WTC11 (cell line): ENCODE data around the gene DYSF. TPM values are rescaled to one million over a fixed set of nuclear protein-coding genes. Genes with fewer than 3 reads are reported as not detected.

Source experiments
- ATAC-seq: fragments of 200-7000 bp; cut with Tn5 transposase; 2 replicates; pipeline ENCODE4 v1.10.0; 2021; ENCODE audit warnings: mild to moderate bottlenecking, moderate library complexity
- CTCF ChIA-PET: fragments of 300-600 bp; sonication (Branson Sonifier 250); formaldehyde crosslinking; loops from one replicate; lab custom pipeline; 2021; ENCODE audit warnings: antibody characterized with exemption; lab: Charles Lee
- POLR2A ChIA-PET: fragments of 350-600 bp; sonication (Branson Sonifier 250); formaldehyde crosslinking; loops from one replicate; lab custom pipeline; 2021; ENCODE audit warnings: antibody characterized with exemption; lab: Charles Lee
- DNase-seq: peaks from one replicate; pipeline ENCODE4 v3.0.0; 2021; ENCODE audit warnings: low spot score
- H3K27ac Mint-ChIP-seq: 2 replicates; pipeline ENCODE4 v1.8.0; 2021; ENCODE audit warnings: mixed read lengths
- H3K27me3 Mint-ChIP-seq: 2 replicates; pipeline ENCODE4 v1.8.0; 2021; ENCODE audit warnings: low read depth, mild to moderate bottlenecking, moderate library complexity, mixed read lengths
- H3K36me3 Mint-ChIP-seq: 2 replicates; pipeline ENCODE4 v1.8.0; 2021; ENCODE audit warnings: mixed read lengths
- H3K4me1 Mint-ChIP-seq: 2 replicates; pipeline ENCODE4 v1.8.0; 2022; ENCODE audit warnings: mixed read lengths
- H3K4me3 Mint-ChIP-seq: 2 replicates; pipeline ENCODE4 v1.8.0; 2021; ENCODE audit warnings: mild to moderate bottlenecking, moderate library complexity, mixed read lengths
- H3K9me3 Mint-ChIP-seq: 2 replicates; pipeline ENCODE4 v1.8.0; 2021; ENCODE audit warnings: mixed read lengths
- AFF4 ChIP-seq: sonication (generic); formaldehyde crosslinking; IDR thresholded peaks from 2 replicates; pipeline ENCODE4 v1.8.1; 2023; ENCODE audit warnings: mild to moderate bottlenecking, missing genetic modification reagents, borderline replicate concordance
- MXD4 ChIP-seq: fragments of 250-450 bp; sonication (Bioruptor Pico); IDR thresholded peaks from 2 replicates; pipeline ENCODE4 v1.8.0; 2021; ENCODE audit warnings: mild to moderate bottlenecking, moderate library complexity, borderline replicate concordance
- PRRX2 ChIP-seq: fragments of 250-450 bp; sonication (Bioruptor Pico); IDR thresholded peaks from 2 replicates; pipeline ENCODE4 v1.8.0; 2021; ENCODE audit warnings: mild to moderate bottlenecking
- RORB ChIP-seq: fragments of 250-450 bp; sonication (Bioruptor Pico); IDR thresholded peaks from 2 replicates; pipeline ENCODE4 v1.9.0; 2021; ENCODE audit warnings: mild to moderate bottlenecking
- USF2 ChIP-seq: sonication (generic); formaldehyde crosslinking; IDR thresholded peaks from 2 replicates; pipeline ENCODE4 v1.8.1; 2023; ENCODE audit warnings: mild to moderate bottlenecking, missing genetic modification reagents, moderate library complexity
- ZNF121 ChIP-seq: sonication (generic); formaldehyde crosslinking; IDR thresholded peaks from 2 replicates; pipeline ENCODE4 v1.8.0; 2023; ENCODE audit warnings: missing genetic modification reagents
- total RNA-seq: library from RNA; stranded (reverse); gene quantifications from 3 replicates; pipeline ENCODE4 v1.2.3, GENCODE V29; 2021
- TF ChIP-seq, protein P1 (sequence below): sonication (generic); formaldehyde crosslinking; IDR thresholded peaks from 2 replicates; pipeline ENCODE4 v1.8.0; 2022; ENCODE audit warnings: mild to moderate bottlenecking, missing genetic modification reagents
- TF ChIP-seq, protein P2 (sequence below): sonication (generic); formaldehyde crosslinking; IDR thresholded peaks from 2 replicates; pipeline ENCODE4 v1.8.0; 2023; ENCODE audit warnings: missing genetic modification reagents
- TF ChIP-seq, protein P3 (sequence below): sonication (generic); formaldehyde crosslinking; IDR thresholded peaks from 2 replicates; pipeline ENCODE4 v1.8.0; 2023; ENCODE audit warnings: missing genetic modification reagents, mild to moderate bottlenecking, borderline replicate concordance
- TF ChIP-seq, protein P4 (sequence below): sonication (generic); formaldehyde crosslinking; IDR thresholded peaks from 2 replicates; pipeline ENCODE4 v1.8.1; 2022; ENCODE audit warnings: low read depth, mild to moderate bottlenecking, moderate library complexity, missing genetic modification reagents, borderline replicate concordance

Gene DYSF
- total RNA-seq, 1 experiment from 2014 or later, result 14.8 TPM

DNA sequence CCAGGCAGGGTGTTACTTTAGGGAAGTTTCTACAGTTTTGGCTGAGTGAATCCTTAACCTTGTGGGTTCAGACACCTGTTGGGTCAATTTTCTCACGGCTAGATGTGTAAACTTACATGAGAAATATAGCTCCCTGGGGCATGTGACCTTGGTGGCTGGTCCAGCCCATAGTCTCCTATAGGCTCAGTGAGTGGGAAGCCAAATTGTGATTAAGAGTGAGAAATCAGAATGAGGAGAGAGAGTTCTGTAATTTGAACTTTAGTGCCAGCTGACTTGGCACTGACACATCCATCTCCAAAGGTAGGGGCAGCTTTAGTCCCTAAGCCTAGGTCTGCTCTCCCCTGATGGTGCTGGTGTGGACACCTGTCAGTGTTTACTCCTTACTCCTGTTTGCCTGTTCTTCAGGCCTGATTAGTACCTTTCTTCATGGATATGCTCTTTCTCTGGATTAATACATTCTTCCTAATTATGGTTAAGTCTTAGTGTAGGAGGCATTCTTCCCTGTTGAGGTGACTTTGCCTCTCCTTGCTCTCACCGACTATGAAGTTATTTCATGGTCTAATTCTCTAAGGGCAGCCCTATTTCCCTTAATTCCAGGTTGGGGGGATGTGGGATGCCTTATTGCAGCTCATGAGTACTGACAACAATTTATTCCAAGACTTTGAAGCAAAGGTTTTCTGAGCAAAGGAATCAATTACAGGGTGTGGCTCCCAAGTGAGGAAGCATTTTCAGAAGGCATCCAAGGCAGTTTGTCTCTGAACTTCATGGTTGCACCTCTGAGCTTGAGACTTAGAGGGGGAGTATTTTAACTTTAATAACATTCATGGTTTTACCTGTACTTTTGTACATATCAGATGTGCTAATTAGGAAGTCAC is 177.3 kb downstream of the DYSF start:
- POLR2A ChIA-PET, result no interaction called here
- Mint-ChIP-seq H3K36me3 (no peaks in the 10 kb centered on the region), H3K27ac (no peak overlapping the region), H3K27me3 (no peaks in the 10 kb centered on the region), H3K9me3 (0 out of 2 replicates have a peak, but pooled peaks cover 5% of the 10 kb centered on the region), H3K4me3 (no peak overlapping the region), H3K4me1 (peaks cover 6% of the 10 kb centered on the region)
- ATAC-seq (no peak), DNase-seq (no peak)
- CTCF ChIA-PET, result interaction anchor here (0.6 kb wide), 1 partner anchor 507 kb away, joined by 3 read pairs; no protein-coding TSS in a partner anchor
- TF ChIP-seq MXD4 (CRISPR knock-in tag) (no peak), USF2 (CRISPR knock-in tag) (no peak)
- TF ChIP-seq, protein P1, sequence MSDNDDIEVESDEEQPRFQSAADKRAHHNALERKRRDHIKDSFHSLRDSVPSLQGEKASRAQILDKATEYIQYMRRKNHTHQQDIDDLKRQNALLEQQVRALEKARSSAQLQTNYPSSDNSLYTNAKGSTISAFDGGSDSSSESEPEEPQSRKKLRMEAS (CRISPR knock-in tag), result no peak
- TF ChIP-seq, protein P2, sequence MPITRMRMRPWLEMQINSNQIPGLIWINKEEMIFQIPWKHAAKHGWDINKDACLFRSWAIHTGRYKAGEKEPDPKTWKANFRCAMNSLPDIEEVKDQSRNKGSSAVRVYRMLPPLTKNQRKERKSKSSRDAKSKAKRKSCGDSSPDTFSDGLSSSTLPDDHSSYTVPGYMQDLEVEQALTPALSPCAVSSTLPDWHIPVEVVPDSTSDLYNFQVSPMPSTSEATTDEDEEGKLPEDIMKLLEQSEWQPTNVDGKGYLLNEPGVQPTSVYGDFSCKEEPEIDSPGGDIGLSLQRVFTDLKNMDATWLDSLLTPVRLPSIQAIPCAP, result no peak

- Mint-ChIP-seq H3K4me1 (peaks cover 6% of the 10 kb centered on the region), H3K9me3 (0 out of 2 replicates have a peak, but pooled peaks cover 5% of the 10 kb centered on the region), H3K36me3 (no peaks in the 10 kb centered on the region), H3K27ac (no peak overlapping the region), H3K27me3 (no peaks in the 10 kb centered on the region), H3K4me3 (no peak overlapping the region)
- DNase-seq, result no peak
- CTCF ChIA-PET, result no interaction called here
- POLR2A ChIA-PET, result no interaction called here
- peak; percentile 41 for ATAC-seq
- TF ChIP-seq RORB (CRISPR knock-in tag), result no peak
- TF ChIP-seq, protein P3, sequence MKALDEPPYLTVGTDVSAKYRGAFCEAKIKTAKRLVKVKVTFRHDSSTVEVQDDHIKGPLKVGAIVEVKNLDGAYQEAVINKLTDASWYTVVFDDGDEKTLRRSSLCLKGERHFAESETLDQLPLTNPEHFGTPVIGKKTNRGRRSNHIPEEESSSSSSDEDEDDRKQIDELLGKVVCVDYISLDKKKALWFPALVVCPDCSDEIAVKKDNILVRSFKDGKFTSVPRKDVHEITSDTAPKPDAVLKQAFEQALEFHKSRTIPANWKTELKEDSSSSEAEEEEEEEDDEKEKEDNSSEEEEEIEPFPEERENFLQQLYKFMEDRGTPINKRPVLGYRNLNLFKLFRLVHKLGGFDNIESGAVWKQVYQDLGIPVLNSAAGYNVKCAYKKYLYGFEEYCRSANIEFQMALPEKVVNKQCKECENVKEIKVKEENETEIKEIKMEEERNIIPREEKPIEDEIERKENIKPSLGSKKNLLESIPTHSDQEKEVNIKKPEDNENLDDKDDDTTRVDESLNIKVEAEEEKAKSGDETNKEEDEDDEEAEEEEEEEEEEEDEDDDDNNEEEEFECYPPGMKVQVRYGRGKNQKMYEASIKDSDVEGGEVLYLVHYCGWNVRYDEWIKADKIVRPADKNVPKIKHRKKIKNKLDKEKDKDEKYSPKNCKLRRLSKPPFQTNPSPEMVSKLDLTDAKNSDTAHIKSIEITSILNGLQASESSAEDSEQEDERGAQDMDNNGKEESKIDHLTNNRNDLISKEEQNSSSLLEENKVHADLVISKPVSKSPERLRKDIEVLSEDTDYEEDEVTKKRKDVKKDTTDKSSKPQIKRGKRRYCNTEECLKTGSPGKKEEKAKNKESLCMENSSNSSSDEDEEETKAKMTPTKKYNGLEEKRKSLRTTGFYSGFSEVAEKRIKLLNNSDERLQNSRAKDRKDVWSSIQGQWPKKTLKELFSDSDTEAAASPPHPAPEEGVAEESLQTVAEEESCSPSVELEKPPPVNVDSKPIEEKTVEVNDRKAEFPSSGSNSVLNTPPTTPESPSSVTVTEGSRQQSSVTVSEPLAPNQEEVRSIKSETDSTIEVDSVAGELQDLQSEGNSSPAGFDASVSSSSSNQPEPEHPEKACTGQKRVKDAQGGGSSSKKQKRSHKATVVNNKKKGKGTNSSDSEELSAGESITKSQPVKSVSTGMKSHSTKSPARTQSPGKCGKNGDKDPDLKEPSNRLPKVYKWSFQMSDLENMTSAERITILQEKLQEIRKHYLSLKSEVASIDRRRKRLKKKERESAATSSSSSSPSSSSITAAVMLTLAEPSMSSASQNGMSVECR, result no peak
- no peak for TF ChIP-seq USF2 (CRISPR knock-in tag)
- no peak for TF ChIP-seq PRRX2 (CRISPR knock-in tag)
- TF ChIP-seq, protein P4, sequence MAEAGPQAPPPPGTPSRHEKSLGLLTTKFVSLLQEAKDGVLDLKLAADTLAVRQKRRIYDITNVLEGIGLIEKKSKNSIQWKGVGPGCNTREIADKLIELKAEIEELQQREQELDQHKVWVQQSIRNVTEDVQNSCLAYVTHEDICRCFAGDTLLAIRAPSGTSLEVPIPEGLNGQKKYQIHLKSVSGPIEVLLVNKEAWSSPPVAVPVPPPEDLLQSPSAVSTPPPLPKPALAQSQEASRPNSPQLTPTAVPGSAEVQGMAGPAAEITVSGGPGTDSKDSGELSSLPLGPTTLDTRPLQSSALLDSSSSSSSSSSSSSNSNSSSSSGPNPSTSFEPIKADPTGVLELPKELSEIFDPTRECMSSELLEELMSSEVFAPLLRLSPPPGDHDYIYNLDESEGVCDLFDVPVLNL (CRISPR knock-in tag), result no peak
- no peak for TF ChIP-seq ZNF121 (CRISPR knock-in tag)
- no peak for TF ChIP-seq AFF4
Measured at GRCh38 chr2:71631411-71631931, 178.1 kb downstream of the DYSF start.
